CD4-positive, alpha-beta T cell treated with Interleukin-17A for 1 hour (primary cell): ENCODE data around the gene POLD1.
"Not testable (repeated sequence)": the region's sequence is repeated elsewhere in the genome, so short reads cannot be mapped to it uniquely, and the experiment has no call there.

Experiments
- DNase-seq: peaks from one replicate; pipeline ENCODE4 v3.0.0-alpha.2; 2020

The POLD1 gene

DNA sequence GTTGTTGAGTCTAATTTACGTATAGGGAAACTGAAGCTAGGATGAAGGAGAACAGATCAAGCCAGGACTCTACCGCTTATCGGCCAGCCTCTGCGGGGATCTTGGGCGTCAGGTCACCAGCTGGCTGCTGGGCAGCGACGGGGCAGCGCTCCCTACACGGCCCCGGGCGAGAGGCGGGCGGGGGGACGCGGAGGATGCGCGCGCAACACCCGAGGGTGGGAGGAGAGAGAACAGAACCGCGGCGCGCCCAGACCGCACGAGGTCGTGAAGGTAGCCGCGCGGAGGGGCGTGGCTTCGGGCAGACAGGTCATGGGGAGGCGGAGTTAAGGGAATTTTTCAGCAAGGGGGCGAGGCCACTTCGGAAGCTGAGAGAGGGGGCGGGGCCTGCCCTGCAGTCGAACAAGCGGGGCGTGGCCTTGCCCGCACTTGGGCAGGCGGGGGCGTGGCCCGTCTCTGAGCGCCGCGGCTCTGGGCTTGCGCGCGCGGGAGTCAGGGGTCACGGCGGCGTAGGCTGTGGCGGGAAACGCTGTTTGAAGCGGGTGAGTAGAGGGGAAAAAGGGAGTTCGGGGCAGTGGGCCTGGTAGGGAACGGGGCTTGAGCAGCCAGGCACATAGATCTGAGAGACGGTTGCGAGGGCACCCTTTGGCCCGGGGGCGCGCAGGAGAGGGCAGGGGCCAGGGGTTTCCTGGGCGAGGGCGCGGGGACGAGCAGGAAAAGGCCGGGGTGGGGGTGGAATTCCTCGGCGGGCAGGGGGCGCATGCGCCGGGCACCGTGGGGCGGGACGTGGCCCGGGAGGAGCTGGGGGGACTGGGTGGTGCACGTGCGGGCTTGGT lies at the start of gene POLD1:
POLD1 (plus strand) TSS at position 496 of the 833 bp plus-strand sequence. CDS start 14,505 bp downstream, outside the sequence.
- DNase-seq = peak; percentile 99

DNA sequence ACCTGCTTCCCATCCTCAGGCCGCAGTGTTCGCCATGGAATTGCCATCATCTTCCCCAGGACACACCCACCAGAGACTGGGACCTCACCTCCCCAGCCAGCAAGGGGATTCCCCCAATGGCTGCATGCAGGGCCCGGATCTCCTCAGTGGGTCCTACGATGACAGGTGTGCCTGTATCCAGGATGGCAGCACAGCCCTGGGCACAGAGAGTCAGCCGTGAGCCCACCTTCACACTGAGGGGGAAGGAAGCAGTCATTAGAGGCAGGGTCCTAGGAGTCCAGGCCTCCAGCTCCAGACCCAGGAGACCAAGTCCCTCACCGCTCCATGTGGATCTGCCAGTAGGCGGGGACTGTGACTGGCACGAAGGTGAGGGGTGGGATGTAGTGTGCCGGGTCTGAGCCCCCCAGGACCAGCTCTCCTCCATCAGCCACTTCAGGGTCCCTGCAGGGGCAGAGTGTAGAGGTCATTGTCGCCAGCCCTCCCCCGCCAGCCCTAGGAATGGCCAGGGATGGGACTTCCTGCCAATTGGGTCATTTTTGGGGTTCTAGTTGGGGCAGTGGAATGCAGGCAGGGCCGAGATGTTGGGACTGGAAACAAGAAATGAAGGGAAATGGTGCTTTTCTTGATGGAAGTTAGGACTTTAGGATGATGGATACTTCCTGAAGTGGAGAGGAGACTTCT lies 49.3 kb upstream of the POLD1 start:
- DNase-seq = no peak

DNA sequence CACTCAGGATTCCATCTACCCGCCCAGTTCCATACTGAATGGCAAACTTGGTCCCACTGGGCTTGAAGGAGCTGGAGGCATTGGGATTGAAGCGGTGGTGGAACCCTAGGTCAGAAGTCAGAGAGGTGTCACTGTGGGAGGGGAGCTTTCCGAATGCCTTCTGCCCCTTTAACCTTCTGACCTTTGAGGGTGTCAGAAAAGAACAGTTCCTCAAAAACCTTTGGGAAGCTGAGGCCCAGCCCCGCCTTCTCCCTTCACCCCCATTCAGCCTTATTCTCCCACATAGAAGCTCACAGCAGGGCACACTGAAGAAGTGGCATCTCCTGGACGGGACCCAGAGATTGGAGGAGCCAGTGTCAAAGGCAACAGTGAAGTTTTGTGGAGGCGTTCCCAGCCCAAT lies 47.1 kb upstream of the POLD1 start:
- DNase-seq = not testable (repeated sequence)

DNA sequence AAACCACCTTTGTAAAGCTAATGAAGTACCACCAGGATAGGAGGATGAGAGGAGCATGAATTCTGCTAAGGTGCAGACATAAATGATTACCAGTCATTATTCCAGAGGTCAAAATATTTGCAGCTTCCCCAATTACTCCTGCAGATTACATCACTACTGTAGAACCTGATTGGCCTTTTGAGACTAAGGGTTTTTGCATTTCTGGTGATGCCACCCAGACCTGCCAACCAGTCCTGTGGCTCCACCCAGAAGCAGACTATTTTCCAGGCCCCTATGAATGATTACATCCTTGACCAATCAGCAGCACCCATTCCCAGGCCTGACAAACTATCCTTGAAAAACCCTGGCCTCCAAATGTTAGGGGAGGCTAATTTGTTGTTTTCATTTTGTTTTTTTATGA lies 43.8 kb upstream of the POLD1 start:
- DNase-seq = no peak

DNA sequence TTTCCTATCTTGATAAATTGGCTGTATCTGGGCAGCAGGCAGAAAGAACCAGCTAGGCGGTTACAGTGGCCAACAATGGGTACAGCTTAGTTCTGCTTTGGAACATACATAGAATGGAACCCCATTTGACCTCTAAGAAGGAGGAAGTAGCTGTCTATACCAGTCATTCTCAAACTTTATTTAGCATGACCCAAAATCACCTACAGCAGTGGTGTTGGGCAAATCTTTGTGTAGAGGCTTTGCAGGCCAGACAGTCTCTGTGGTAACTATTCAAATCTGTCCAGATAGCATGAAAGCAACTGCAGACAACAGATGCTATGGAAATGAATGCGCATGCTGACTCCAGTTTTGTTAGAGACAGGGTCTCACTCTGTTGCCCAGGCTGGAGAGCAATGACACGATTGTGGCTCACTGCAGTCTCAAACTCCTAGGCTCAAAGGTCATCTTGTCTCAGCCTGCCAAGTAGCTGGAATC lies 43.0 kb upstream of the POLD1 start:
- no peak for DNase-seq

DNA sequence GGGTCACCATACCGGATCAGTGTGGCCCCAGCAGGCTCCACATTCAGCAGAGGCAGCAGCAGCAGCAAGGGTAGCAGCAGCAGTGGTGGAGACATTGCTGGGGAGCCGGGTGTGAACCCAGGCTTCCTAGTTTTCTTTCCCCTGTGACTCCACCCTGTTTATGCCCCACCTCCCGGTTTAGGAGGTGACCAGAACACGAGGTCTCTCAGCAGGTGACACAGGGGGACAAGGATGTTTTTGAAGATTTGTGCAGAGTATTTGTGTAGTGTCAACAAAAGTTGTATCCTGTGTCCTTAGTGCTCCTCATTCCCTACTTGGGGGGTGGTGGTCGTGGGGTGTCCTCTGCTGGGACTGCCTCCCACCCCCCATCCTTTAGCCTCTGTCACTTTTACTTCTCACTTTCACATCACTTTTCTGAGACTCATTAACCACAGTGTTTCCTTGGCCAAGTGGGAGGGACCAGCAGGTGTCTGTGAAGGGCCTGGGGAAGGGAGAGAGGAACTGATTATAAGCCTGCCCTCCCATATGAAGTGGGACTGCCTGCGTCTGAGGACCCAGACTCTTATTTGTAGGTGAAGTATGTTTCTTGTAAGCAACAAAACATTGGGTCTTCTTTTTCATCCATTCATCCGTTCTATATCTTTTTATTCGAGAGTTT lies 39.4 kb upstream of the POLD1 start:
- no peak for DNase-seq

DNA sequence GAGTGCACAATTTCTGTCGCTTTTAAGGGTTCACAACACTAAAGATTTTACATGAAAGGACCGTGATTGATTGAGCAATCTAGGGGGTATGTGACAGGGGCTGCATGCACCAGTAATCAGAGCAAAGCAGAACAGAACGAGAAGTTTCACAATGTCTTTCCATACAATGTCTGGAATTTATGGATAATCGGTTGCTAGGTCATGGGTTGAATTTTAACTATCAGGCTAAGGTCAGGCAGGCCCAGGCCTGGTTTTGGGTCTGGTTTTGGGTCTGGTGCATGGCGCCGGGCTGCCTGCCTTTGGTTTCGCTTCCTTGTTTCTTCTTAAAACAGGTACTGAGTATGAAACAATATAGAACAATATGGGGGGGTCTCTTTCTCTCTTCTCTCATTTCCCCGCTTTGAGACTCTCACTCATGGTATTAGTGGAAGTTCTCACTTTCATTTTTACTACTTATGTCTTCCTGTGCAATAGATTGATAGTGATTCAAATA lies 37.0 kb upstream of the POLD1 start:
- not testable (repeated sequence) for DNase-seq

DNA sequence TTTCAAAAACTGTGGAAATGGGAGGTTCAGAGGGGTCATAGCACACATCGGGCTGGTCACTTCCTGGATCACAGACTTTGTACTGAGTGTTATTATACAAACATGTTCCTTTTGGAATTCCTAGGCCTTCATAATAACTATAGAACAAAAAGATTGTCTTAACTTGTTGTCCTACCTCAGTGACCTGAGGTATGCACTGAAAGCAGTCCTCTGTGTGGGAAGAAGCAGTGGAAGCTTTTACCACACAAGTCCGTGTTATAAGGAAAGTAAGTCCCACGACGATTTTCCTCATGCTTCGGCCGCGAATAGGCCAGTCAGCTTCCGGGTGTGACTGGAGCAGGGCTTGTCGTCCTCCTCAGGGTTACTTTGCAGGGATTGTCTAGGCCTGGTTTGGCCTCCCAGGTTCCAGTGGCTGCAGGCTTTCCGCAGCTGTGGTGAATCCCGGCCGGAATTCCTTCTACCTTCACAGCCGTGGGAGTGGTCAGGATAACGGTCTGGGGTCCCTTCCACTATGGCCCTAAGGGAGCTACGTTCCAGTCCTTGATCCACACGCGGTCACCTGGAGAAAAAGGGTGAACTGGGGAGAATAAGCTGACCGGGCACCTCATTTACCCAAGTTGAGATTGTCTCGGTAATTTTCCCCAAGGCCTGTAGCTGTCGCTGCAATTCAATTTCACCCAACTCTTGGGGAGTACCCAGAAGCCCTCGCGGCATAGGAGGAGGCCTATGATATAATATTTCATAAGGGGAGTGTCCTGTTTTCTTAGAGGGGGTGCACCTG lies 34.7 kb upstream of the POLD1 start:
- no peak for DNase-seq

DNA sequence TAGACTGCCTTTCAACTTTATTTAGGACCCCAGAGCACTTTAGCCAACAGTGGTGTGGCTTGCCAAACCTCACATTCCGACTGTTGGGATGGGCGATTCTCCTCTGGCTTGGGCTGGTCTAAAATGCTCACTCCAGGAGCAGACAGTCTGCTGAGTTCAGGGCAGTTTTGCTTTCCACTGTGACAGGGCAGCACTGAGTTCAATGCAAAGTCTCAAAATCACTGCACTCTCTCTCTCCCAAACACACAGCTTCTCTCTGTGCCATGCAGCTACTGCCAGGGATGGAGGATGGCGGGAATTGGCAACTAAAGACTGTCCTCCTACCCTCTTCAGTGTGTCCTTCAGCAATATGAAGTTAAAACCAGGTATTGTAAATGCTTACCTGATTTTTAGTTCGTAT lies 31.9 kb upstream of the POLD1 start:
- no peak for DNase-seq

DNA sequence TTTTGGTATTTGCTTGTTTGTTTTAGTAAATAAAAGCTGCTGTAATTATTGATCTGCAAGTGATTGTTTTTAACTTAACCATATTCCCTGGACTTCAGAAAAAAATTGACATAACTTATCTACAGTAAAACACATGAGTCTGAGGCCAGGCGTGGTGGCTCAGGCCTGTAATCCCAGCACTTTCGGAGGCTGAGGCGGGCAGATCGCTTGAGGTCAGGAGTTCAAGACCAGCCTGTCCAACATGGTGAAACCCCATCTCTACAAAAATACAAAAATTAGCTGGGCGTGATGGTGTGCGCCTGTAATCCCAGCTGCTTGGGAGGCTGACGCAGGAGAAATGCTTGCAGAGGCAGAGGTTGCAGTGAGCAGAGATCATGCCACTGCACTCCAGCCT lies 30.7 kb upstream of the POLD1 start:
- DNase-seq = not testable (repeated sequence)

DNA sequence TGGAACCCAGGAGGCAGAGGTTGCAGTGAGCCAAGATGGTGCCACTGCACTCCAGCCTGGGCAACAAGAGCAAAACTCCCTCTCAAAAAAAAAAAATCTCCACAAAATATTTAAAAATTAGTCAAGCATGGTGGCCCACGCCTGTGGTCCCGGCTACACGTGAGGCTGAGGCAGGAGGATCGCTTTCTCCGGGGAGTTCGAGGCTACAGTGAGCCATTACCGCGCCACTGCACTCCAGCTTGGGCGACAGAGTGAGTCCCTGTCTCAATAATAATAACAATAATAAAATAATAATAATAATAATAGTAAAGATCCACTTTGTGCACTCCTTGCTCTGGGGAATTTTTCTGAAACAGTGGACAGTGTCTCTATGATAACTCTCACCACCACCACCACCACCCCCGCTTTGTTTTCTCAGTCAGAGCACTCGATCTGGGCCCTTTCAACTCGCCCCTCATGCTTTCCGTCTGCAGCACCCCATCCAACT lies 27.4 kb upstream of the POLD1 start:
- DNase-seq = no peak

DNA sequence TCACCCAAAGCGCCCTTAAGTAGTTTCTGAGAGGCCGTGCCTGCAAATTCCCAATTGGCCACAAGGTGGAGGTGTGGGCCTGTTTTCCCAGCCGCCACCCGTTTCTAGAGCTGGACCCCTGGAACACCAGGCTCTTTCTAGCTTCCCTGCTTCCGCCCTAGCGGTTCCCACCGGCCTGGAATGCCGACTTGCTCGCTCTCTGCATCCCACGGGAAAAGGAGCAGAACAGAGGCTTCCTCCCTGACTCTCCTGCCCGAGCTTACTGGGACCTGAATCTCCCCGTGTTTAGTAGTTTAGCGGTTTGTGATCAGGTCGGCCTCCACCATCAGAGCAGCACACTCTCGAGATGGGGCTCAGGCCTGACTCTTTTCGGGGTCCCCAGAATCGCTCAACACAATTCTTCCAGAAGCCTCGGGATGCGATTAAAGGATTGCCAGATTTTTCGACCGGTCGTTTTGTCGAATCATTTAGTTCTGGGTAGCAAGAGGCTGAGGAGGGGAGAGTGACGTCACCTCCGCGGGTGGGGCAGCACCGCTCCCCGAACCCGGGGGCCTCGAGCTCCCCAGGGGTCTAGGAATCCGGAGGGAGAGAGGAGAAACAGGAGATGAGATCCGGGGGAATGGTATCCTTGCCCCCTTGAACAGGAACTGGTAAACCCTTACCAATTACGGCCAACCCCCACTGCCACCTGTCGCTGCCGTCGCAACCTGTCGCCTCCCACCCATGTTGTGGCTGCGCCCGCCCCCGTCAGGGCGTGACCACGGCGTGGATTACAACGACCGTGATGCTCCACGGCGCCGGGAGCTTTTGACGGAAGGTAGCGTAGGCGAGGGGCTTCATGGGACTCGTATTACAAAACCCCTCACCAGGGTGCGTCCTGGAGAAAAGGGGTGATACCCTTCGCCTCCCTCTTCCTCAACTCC lies 26.7 kb upstream of the POLD1 start:
- DNase-seq = peak; percentile 93

DNA sequence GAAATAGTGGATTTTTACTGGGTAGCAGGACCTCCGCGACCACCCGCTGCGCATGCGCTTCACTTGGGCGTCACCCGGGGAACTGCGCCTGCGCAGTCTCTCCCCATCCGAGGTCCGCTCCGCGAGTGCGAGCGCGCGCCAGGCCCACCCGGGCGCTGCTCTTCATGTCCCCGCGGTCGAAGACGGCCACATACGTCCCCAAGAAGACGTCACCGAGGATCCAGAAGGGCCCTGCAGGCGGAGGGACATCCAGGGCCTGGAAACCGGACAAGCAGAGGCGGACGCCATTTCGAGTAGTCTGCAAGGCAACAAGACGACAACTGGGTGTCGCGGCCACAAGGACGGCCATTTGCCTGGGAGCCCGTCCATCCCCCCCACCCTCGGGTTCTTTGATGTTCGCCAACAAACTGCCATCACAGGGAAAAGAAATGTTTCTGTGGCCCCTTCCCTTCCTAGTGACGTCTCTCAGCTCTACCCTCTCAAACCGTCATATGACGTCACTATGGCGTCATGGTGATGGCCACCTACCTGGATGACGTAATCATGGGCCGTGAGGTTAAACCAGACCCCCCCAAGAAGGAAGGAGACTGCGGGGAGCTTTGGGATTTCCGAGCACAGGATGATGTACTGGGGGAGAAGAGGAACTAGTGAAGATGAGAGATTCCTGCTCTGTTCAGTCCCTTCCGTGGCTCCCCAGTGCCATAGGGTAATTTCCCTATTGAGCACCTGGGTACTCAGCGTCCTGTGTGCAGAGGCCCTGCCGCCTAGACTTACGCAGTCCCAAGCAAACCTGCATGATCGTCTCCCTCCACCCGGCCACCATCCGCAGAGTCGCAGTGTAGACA lies 25.4 kb upstream of the POLD1 start:
- peak; percentile 88 for DNase-seq

DNA sequence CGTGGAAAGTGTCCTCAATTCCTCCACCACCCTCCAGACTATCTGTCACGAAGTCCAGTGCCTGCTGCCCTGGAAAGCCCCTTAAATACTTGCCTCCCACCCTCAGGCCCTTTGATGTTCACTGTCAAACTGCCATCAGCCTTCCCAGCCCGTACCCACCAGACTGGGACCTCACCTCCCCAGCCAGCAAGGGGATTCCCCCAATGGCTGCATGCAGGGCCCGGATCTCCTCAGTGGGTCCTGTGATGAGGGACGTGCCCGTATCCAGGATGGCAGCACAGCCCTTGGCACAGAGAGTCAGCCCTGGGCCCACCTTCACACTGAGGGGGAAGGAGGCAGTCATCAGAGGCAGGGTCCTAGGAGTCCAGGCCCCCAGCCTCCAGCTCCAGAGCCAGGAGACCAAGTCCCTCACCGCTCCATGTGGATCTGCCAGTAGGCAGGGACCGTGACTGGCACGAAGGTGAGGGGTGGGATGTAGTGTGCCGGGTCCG lies 24.8 kb upstream of the POLD1 start:
- DNase-seq = peak; percentile 45

DNA sequence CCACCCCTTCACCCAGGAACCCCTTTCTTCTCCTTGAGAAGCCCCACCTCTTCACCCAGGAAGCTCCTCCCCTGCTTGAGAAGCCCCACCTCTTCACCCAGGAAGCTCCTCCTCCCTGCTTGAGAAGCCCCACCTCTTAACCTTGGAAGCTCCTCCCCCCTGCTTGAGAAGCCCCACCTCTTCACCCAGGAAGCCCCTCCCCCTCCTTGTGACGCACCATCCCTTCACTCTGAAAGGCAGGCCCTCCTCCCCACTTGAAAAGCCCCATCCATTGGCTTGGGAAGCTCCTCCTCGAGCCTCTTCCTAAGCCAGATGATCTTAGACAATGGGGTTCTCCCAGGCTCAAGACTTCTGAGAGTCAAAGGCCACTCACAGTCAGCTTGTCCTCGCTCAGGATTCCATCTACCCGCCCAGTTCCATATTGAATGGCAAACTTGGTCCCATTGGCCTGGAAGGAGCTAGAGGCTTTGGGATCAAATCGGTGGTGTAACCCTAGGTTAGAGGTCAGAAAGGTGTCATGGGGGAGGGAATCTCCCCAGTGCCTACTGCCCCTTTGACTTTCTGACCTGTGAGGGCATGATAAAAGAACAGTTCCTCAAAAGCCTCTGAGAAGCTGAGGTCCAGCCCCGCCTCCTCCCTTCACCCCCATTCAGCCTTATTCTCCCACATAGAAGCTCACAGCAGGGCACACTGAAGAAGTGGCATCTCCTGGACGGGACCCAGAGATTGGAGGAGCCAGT lies 22.7 kb upstream of the POLD1 start:
- peak; percentile 40 for DNase-seq

DNA sequence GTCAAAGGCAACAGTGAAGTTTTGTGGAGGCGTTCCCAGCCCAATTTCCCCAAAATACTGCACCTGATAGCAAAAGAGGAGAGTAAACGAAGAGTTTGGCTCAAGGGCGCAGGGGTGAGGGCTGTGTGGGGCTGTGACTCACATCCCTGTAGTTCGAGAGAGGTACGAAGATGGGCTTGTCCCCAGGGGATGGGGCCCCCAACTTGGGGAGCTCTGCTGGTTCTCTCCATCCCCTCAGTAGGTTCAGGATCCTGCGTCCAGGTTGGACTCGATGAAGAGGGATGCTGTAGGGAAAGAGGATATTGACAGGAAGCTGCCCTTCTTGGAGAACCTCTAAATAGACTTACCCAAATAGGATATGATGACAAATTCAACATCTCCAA lies 22.1 kb upstream of the POLD1 start:
- no peak for DNase-seq

DNA sequence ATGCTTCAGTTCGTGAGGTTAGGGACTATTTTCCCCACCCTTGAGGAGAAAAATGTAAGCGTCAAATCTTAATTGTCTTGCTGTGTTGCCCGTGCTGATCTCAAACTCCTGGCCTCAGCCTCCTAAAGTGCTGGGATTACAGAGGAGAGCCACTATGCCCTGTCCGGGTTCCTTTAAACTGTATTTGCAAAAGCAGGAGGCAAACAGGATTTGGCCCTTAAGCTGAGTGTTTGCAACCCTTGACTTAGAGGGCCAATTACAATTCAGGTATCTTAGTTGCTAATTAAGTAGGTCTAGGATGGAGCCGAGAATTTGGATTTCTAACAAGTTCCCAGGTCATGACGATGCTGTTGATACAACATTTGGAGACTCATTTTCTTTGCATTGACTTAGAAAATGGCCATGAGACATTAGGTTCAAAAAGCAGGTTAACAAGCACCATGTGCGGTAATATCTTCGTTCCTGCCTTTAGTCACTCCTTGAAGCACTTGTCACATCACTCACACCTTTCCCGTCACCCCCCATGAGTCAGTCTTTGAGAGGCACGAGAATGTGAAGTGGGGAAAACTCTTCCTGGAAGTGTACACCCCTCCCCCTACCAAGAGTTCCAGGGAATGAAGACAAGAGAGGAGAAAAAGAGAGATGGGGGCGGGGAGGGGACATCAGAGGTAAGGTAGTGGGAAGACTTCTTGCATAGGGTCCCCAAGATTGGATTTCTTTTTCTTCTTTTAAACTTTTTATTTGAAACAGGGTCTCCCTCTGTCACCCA lies 21.3 kb upstream of the POLD1 start:
- DNase-seq = no peak

DNA sequence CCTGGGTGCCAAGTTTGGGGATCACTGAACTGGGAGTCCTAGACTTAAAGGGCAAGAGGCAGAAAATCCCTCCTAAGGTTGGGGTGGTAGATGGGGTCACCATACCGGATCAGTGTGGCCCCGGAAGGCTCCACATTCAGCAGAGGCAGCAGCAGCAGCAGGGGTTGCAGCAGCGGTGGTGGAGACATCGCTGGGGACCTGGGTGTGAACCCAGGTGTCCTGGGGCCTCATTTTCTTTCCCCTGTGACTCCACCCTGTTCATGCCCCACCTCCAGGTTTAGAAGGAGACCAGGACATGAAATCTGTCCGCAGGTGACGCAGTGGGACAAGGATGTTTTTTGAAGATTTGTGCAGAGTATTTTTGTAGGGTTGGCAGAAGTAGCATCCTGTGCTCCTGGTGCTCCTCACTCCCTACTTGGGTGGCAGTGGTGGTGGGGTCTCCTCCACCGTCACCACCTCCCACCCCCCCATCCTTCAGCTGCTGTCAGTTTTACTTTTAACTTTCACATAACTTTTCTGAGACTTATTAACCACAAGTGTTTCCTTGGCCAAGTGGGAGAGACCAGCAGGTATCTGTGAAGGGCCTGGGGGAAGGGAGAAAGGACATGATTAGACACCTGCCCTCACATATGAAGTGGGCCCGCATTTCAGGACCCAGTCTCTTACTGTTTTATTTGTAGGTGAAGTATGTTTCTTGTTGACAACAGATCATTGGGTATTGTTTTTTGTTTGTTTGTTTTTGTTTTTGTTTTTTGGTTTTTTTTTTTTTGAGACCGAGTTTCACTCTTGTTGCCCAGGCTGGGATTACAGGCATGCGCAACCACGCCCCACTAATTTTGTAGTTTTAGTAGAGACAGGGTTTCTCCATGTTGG lies 18.5 kb upstream of the POLD1 start, which contains the start of gene NAPSA:
NAPSA (minus strand) TSS at position 206 of the 873 bp plus-strand sequence; CDS start at position 188, 18 bp downstream.
- no peak for DNase-seq
